Measurements from ENCODE around the gene SORL1. TPM values are rescaled to one million over a fixed set of nuclear protein-coding genes. Genes with fewer than 3 reads are reported as not detected.

SORL1 gene
- total RNA-seq, 4 donors from 2014 or later = 7.1 to 12.6 (median 10.6) TPM

GRCh38 chr11:121449123-121449522 lies 3.0 kb upstream of the SORL1 start:
- Histone ChIP-seq H3K27ac (no peak overlapping the region), H3K4me1 (peaks cover 0 to 19% (median 0%) of the 10 kb centered on the region in 3 donors), H3K4me3 (no peak overlapping the region), H3K27me3 (no peaks in the 10 kb centered on the region), H3K36me3 (no peaks in the 10 kb centered on the region), H3K9me3 (no peaks in the 10 kb centered on the region)
- WGBS, 2 donors (ENCODE audit: low coverage in 1 of 2) = 100% methylated on average over 2 to 3 of the region's 4 CpGs
- ATAC-seq = no peak
- TF ChIP-seq POLR2A (IDR thresholded peaks at IDR 0.05) (no peak), EP300 (IDR thresholded peaks at IDR 0.05) (no peak), CTCF (IDR thresholded peaks at IDR 0.05) (no peak), POLR2AphosphoS5 (IDR thresholded peaks at IDR 0.05) (no peak)

- TF ChIP-seq CTCF (IDR thresholded peaks at IDR 0.05) = no peak
- TF ChIP-seq POLR2A (IDR thresholded peaks at IDR 0.05) = no peak
- no peak for TF ChIP-seq EP300 (IDR thresholded peaks at IDR 0.05)
- no peak for TF ChIP-seq POLR2AphosphoS5 (IDR thresholded peaks at IDR 0.05)
- H3K9me3 ChIP-seq = no peaks in the 10 kb centered on the region
- no peaks in the 10 kb centered on the region for H3K36me3 ChIP-seq
- H3K27me3 ChIP-seq = no peaks in the 10 kb centered on the region
- peaks cover 0 to 19% (median 0%) of the 10 kb centered on the region in 3 donors for H3K4me1 ChIP-seq
- ATAC-seq = no peak
- 60 to 90% methylated on average over 1 to 2 of the region's 2 CpGs for WGBS, 2 donors (ENCODE audit: low coverage in 1 of 2)
- no peak overlapping the region for H3K4me3 ChIP-seq
- no peak overlapping the region for H3K27ac ChIP-seq
Measured at GRCh38 chr11:121449626-121450025, 2.5 kb upstream of the SORL1 start.

- H3K4me3 ChIP-seq = no peak overlapping the region
- no peak for ATAC-seq
- no peaks in the 10 kb centered on the region for H3K36me3 ChIP-seq
- H3K27ac ChIP-seq = no peak overlapping the region
- no peaks in the 10 kb centered on the region for H3K27me3 ChIP-seq
- H3K4me1 ChIP-seq = peaks cover 0 to 19% (median 0%) of the 10 kb centered on the region in 3 donors
- H3K9me3 ChIP-seq = no peaks in the 10 kb centered on the region
- TF ChIP-seq POLR2A (IDR thresholded peaks at IDR 0.05) = no peak
- TF ChIP-seq POLR2AphosphoS5 (IDR thresholded peaks at IDR 0.05) = no peak
- no peak for TF ChIP-seq CTCF (IDR thresholded peaks at IDR 0.05)
- no peak for TF ChIP-seq EP300 (IDR thresholded peaks at IDR 0.05)
- 100% methylated on average over 1 of the region's 1 CpG for WGBS, 2 donors (ENCODE audit: low coverage in 1 of 2)
Measured at GRCh38 chr11:121450401-121450800, 1.7 kb upstream of the SORL1 start.

- Histone ChIP-seq H3K4me3 (peak overlapping the region; percentile 75 to 81), H3K4me1 (peaks cover 0 to 19% (median 0%) of the 10 kb centered on the region in 3 donors), H3K27ac (peak overlapping the region in 3 of 4 donors; percentile 57 to 76 (median 64)), H3K36me3 (no peaks in the 10 kb centered on the region), H3K27me3 (no peaks in the 10 kb centered on the region), H3K9me3 (no peaks in the 10 kb centered on the region)
- no peak for ATAC-seq
- 68 to 90% methylated on average over 4 to 7 of the region's 22 CpGs for WGBS, 2 donors (ENCODE audit: low coverage in 1 of 2)
- no peak for TF ChIP-seq CTCF (IDR thresholded peaks at IDR 0.05)
- TF ChIP-seq POLR2A (IDR thresholded peaks at IDR 0.05) = no peak
- no peak for TF ChIP-seq POLR2AphosphoS5 (IDR thresholded peaks at IDR 0.05)
- TF ChIP-seq EP300 (IDR thresholded peaks at IDR 0.05) = no peak
Measured at GRCh38 chr11:121451178-121451985, 732 bp upstream of the SORL1 start.

Data from gastroesophageal sphincter (tissue), 4 donors.